CD4-positive, alpha-beta T cell treated with Interleukin-17A for 4 hours (primary cell): ENCODE data around the gene APOBEC3F.
"Not testable (repeated sequence)": the region's sequence is repeated elsewhere in the genome, so short reads cannot be mapped to it uniquely, and the experiment has no call there.

Experiments used
- DNase-seq: peaks from one replicate; pipeline ENCODE4 v3.0.0-alpha.2; 2020; ENCODE audit warnings: mixed read lengths

The APOBEC3F gene

GRCh38 chr22:39028281-39028680, 12.4 kb upstream of the APOBEC3F start:
- DNase-seq, result no peak

- no peak for DNase-seq
Observed at GRCh38 chr22:39029227-39029626, 11.4 kb upstream of the APOBEC3F start.

GRCh38 chr22:39030705-39031104, 10.0 kb upstream of the APOBEC3F start:
- DNase-seq, result no peak

- DNase-seq, result not testable (repeated sequence)
Observed at GRCh38 chr22:39031434-39032295, 9.0 kb upstream of the APOBEC3F start.

GRCh38 chr22:39037071-39037470, 3.6 kb upstream of the APOBEC3F start:
- not testable (repeated sequence) for DNase-seq

- no peak for DNase-seq
Observed at GRCh38 chr22:39039306-39040126, 1.1 kb upstream of the APOBEC3F start.

GRCh38 chr22:39040155-39040537, 518 bp upstream of the APOBEC3F start:
- DNase-seq, result not testable (repeated sequence)

GRCh38 chr22:39041908-39042307, 1.2 kb downstream of the APOBEC3F start:
- DNase-seq, result no peak

GRCh38 chr22:39043063-39043462, 2.4 kb downstream of the APOBEC3F start:
- DNase-seq, result not testable (repeated sequence)

GRCh38 chr22:39045136-39045535, 4.5 kb downstream of the APOBEC3F start:
- DNase-seq, result not testable (repeated sequence)

GRCh38 chr22:39049486-39049885, 8.8 kb downstream of the APOBEC3F start:
- not testable (repeated sequence) for DNase-seq

- DNase-seq, result not testable (repeated sequence)
Observed at GRCh38 chr22:39051844-39052495, 11.3 kb downstream of the APOBEC3F start.

GRCh38 chr22:39055658-39056057, 15.0 kb downstream of the APOBEC3F start:
- DNase-seq, result no peak

- not testable (repeated sequence) for DNase-seq
Observed at GRCh38 chr22:39061290-39061689, 20.6 kb downstream of the APOBEC3F start.

GRCh38 chr22:39061951-39062350, 21.3 kb downstream of the APOBEC3F start:
- DNase-seq, result not testable (repeated sequence)

GRCh38 chr22:39063904-39064303, 23.2 kb downstream of the APOBEC3F start:
- not testable (repeated sequence) for DNase-seq

GRCh38 chr22:39066442-39067276, 26.0 kb downstream of the APOBEC3F start:
- DNase-seq, result not testable (repeated sequence)

- DNase-seq, result no peak
Observed at GRCh38 chr22:39068033-39068785, 27.5 kb downstream of the APOBEC3F start.

- no peak for DNase-seq
Observed at GRCh38 chr22:39070186-39070585, 29.5 kb downstream of the APOBEC3F start.

- DNase-seq, result not testable (repeated sequence)
Observed at GRCh38 chr22:39072581-39072981, 31.9 kb downstream of the APOBEC3F start.

GRCh38 chr22:39073981-39074380, 33.3 kb downstream of the APOBEC3F start:
- no peak for DNase-seq
